ENCODE results near the gene NECTIN4.
"Not testable (repeated sequence)": the region's sequence is repeated elsewhere in the genome, so short reads cannot be mapped to it uniquely, and the experiment has no call there.

NECTIN4 gene

GRCh38 chr1:161089251-161089924, at the start of gene NECTIN4:
Gene NECTIN4, minus strand, starts transcription at chr1:161089558. Its CDS starts 262 bp downstream, at chr1:161089296.
- DNase-seq (ENCODE audit: insufficient read length, low spot score) (no peak), FAIRE-seq (no peak)

- FAIRE-seq (no peak), DNase-seq (ENCODE audit: insufficient read length, low spot score) (no peak)
Measured at GRCh38 chr1:161138431-161138830, 49.1 kb upstream of the NECTIN4 start.

- FAIRE-seq, result no peak
- no peak for DNase-seq (ENCODE audit: insufficient read length, low spot score)
Measured at GRCh38 chr1:161137881-161138280, 48.5 kb upstream of the NECTIN4 start.

GRCh38 chr1:161133220-161133740, 43.9 kb upstream of the NECTIN4 start:
- no peak for DNase-seq (ENCODE audit: insufficient read length, low spot score)
- FAIRE-seq, result no peak

GRCh38 chr1:161132410-161133219, 43.3 kb upstream of the NECTIN4 start, which contains the start of gene DEDD:
Gene DEDD, minus strand, starts transcription at chr1:161132667. Its CDS starts 8,205 bp downstream, at chr1:161124462.
- FAIRE-seq, result no peak
- peak; percentile 79 for DNase-seq (ENCODE audit: insufficient read length, low spot score)

GRCh38 chr1:161131523-161132409, 42.4 kb upstream of the NECTIN4 start:
- no peak for DNase-seq (ENCODE audit: insufficient read length, low spot score)
- FAIRE-seq, result no peak

- FAIRE-seq (no peak), DNase-seq (ENCODE audit: insufficient read length, low spot score) (no peak)
Measured at GRCh38 chr1:161130266-161130665, 40.9 kb upstream of the NECTIN4 start.

GRCh38 chr1:161128591-161129420, 39.4 kb upstream of the NECTIN4 start:
- no peak for DNase-seq (ENCODE audit: insufficient read length, low spot score)
- FAIRE-seq, result no peak

- FAIRE-seq (no peak), DNase-seq (ENCODE audit: insufficient read length, low spot score) (no peak)
Measured at GRCh38 chr1:161127649-161128048, 38.3 kb upstream of the NECTIN4 start.

- no peak for FAIRE-seq
- DNase-seq (ENCODE audit: insufficient read length, low spot score), result no peak
Measured at GRCh38 chr1:161122967-161123366, 33.6 kb upstream of the NECTIN4 start.

- DNase-seq (ENCODE audit: insufficient read length, low spot score) (no peak), FAIRE-seq (no peak)
Measured at GRCh38 chr1:161121834-161122233, 32.5 kb upstream of the NECTIN4 start.

GRCh38 chr1:161121042-161121650, 31.8 kb upstream of the NECTIN4 start:
- FAIRE-seq, result no peak

GRCh38 chr1:161119092-161119903, 29.9 kb upstream of the NECTIN4 start:
- FAIRE-seq, result no peak

More at GRCh38 chr1:161121042-161121650, 31.8 kb upstream of the NECTIN4 start:
- DNase-seq (ENCODE audit: insufficient read length, low spot score), result no peak

GRCh38 chr1:161117759-161118581, 28.6 kb upstream of the NECTIN4 start, which contains the start of the genes NIT1 and PFDN2:
Gene NIT1, plus strand, starts transcription at chr1:161118105. Its CDS starts 72 bp downstream, at chr1:161118177.
Gene PFDN2, minus strand, starts transcription at chr1:161118037. Its CDS starts 11 bp downstream, at chr1:161118026.
- peak; percentile 40 for FAIRE-seq

More at GRCh38 chr1:161119092-161119903, 29.9 kb upstream of the NECTIN4 start:
- peak; percentile 19 for DNase-seq (ENCODE audit: insufficient read length, low spot score)

GRCh38 chr1:161115961-161116360, 26.6 kb upstream of the NECTIN4 start:
- FAIRE-seq; DNase-seq (ENCODE audit: insufficient read length, low spot score): not testable (repeated sequence)

More at GRCh38 chr1:161117759-161118581, 28.6 kb upstream of the NECTIN4 start, which contains the start of the genes NIT1 and PFDN2:
- DNase-seq (ENCODE audit: insufficient read length, low spot score), result peak; percentile 81

- DNase-seq (ENCODE audit: insufficient read length, low spot score), result peak; percentile 46
- peak; percentile 16 for FAIRE-seq
Measured at GRCh38 chr1:161115132-161115711, 25.9 kb upstream of the NECTIN4 start.

- no peak for DNase-seq (ENCODE audit: insufficient read length, low spot score)
- FAIRE-seq, result no peak
Measured at GRCh38 chr1:161114556-161114955, 25.2 kb upstream of the NECTIN4 start.
